Astrocyte of the spinal cord (primary cell): ENCODE measurements around the gene MEP1A.

Experiments
- DNase-seq: peaks from one replicate; pipeline ENCODE4 v3.0.0; 2011; ENCODE audit warnings: low read depth, low spot score
- H3K4me3 ChIP-seq: 2 replicates; pipeline ENCODE4 v1.5.1; 2011; ENCODE audit warnings: low read depth, mild to moderate bottlenecking, low read length, moderate library complexity
- in situ Hi-C: cut with HindIII; loops from 2 replicates; pipeline ENCODE4 v1.10.0; 2017; ENCODE audit warnings: low sequenced_read_pairs
- TF ChIP-seq, protein P1 (sequence below): IDR thresholded peaks from 2 replicates; pipeline ENCODE4 v1.5.1; 2012; ENCODE audit warnings: low read depth, mild to moderate bottlenecking, low read length, inconsistent platforms

MEP1A gene

GRCh38 chr6:46789434-46790354 is 3.5 kb upstream of the MEP1A start:
- in situ Hi-C loops = no loop called here
- TF ChIP-seq, protein P1, sequence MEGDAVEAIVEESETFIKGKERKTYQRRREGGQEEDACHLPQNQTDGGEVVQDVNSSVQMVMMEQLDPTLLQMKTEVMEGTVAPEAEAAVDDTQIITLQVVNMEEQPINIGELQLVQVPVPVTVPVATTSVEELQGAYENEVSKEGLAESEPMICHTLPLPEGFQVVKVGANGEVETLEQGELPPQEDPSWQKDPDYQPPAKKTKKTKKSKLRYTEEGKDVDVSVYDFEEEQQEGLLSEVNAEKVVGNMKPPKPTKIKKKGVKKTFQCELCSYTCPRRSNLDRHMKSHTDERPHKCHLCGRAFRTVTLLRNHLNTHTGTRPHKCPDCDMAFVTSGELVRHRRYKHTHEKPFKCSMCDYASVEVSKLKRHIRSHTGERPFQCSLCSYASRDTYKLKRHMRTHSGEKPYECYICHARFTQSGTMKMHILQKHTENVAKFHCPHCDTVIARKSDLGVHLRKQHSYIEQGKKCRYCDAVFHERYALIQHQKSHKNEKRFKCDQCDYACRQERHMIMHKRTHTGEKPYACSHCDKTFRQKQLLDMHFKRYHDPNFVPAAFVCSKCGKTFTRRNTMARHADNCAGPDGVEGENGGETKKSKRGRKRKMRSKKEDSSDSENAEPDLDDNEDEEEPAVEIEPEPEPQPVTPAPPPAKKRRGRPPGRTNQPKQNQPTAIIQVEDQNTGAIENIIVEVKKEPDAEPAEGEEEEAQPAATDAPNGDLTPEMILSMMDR = no peak
- no peak for DNase-seq
- no peak overlapping the region for H3K4me3 ChIP-seq

GRCh38 chr6:46790355-46790874 is 2.8 kb upstream of the MEP1A start:
- H3K4me3 ChIP-seq = no peak overlapping the region
- in situ Hi-C loops = no loop called here
- no peak for DNase-seq
- TF ChIP-seq, protein P1 = no peak

DNA sequence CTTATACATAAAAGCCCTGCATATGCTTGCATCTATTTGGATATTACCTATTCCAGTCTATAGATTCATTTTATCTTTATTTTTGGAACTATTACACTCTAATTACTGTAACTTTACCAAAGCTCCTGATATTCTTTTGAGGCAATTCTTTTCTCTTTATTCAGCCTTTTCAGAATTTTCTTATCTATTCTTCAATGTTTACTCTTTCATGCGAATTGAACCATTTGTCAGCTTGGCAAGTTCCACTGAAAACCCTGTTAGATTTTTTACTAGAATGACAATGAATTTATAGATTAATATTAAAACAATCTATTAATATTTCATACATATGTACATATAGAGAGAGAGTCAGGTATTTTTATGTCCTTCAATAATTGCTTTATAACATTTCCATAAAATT is 554 bp upstream of the MEP1A start:
- in situ Hi-C loops = no loop called here
- no peak overlapping the region for H3K4me3 ChIP-seq
- no peak for DNase-seq
- TF ChIP-seq, protein P1 = no peak

DNA sequence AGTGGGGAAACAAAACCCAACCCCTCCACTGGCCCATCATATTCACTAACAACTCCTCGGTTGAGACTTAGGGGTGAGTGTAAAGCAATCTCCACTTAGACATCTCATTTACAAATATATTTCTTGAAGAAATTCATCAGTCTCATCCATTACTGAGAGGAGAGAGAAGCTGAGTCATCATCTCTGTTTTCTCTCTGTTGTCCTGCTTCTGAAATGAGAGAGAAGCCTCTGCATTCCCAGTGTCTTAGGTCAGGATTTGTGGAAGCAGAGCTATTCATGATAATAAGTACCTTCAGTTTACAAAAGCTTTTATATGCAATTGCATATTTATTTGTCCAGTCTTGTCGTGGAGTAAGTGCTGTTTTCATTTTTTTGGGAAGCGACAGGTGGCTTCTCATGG is 879 bp downstream of the MEP1A start:
- TF ChIP-seq, protein P1 = no peak
- in situ Hi-C loops = no loop called here
- no peak for DNase-seq

DNA sequence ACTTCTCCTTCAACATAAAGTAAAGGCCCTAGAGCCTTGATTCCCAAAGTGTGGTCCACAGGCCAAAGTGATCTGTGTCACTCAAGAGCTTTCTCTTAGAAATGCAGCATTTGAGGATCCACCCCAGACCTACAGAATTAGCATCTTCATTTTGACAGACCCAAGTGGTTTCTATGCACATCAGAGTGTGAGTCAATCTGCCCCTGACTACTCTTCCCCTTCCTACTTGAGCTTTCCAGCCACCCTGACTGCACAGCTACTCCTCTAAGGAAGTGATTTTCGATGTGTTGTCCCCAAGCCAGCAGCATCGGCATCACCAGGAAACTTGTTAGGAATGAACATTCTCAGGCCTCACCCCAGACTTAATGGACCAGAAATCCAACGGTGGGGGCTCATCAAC is 2.6 kb downstream of the MEP1A start:
- TF ChIP-seq, protein P1 = no peak

More for the DNA sequence above, 879 bp downstream of the MEP1A start:
- no peak overlapping the region for H3K4me3 ChIP-seq

GRCh38 chr6:46796848-46797580 is 3.8 kb downstream of the MEP1A start:
- H3K4me3 ChIP-seq = no peak overlapping the region
- TF ChIP-seq, protein P1 = no peak
- in situ Hi-C loops = no loop called here
- no peak for DNase-seq

More for the DNA sequence above, 2.6 kb downstream of the MEP1A start:
- in situ Hi-C loops = no loop called here
- DNase-seq = no peak
- H3K4me3 ChIP-seq = no peak overlapping the region
